Endothelial cell of umbilical vein (primary cell): ENCODE data around the gene AKNA.

Experiments used
- GATA2 ChIP-seq: IDR thresholded peaks from 2 replicates; pipeline ENCODE4 v1.7.0; 2011; ENCODE audit warnings: low read depth, mild to moderate bottlenecking, moderate library complexity, mixed read lengths, low read length; ENCODE audit not compliant: insufficient read length, insufficient read depth
- JUN ChIP-seq: IDR thresholded peaks from 2 replicates; pipeline ENCODE4 v1.6.1; 2011; ENCODE audit warnings: borderline replicate concordance, low read depth; ENCODE audit not compliant: insufficient read length, insufficient read depth
- POLR2A ChIP-seq: IDR thresholded peaks from 2 replicates; pipeline ENCODE4 v1.6.1; 2012; ENCODE audit warnings: low read depth, mild to moderate bottlenecking, control low read depth, low read length

DNA sequence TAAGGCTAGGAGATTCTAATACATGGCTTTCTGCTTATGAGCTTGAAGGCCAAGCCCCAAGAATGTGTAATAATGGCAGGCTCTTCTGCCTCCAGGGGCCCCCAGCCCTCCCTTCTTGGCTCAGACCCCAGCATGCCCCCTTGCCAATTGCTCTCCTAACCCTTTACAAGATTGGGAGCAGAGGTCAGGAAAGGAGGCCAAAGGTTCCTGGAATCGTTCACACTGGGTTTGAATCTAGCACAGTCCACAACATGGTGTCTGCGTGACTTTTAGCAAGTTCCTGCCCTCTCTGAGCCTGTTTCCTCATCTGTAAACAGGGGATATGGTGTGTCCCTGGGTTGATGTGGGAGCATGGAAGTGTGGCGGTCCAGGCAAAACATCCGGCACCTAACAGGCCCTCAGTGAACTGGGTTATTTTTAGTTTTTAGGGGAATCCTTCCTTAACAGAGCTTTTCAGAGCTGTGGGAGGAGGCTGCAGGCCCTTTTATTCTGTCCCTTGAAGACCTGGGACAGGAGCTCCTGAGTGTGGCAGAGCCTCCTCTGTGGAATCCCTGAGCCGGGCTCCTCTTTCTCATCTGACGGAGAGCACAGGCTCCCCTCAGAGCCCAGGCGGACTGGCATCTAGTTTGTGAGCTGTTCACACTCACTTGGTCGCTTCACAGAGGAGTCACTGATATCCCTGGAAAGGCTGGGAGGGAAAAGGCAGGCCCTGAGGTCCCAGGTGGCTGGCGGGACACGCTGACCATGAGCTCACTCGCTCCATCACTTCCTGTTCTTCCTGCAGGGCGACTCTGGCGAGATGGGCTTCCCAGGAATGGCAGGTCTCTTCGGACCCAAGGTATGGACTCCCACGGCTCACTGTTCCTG lies 88.3 kb downstream of the AKNA start:
- no peak for TF ChIP-seq JUN
- TF ChIP-seq POLR2A = no peak
- no peak for TF ChIP-seq GATA2
